CD4-positive, alpha-beta T cell treated with Interleukin-17A for 4 hours (primary cell): ENCODE results near the gene PKIG.

Experiments
- DNase-seq: peaks from one replicate; pipeline ENCODE4 v3.0.0-alpha.2; 2020; ENCODE audit warnings: mixed read lengths

Gene PKIG

DNA sequence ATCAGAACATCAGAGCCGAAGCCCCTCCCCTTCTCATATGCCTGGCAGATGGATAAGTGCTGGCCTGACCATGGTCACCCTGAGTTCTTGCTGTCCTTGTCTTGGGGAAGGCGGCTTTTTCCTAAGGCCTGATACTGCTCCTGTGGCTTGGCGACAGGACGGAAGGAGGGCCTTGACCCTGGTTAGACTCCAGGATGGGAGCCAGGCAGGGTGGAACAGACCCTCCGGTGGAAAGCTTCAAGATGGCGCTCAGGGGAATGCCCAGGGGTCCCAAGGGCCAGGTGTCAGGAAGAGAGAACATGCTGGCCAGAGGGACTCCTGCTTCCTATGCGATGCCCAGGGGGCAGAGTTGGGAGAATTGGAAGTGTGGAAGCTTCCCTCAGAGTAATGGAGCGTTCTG is 39.6 kb downstream of the PKIG start:
- no peak for DNase-seq

DNA sequence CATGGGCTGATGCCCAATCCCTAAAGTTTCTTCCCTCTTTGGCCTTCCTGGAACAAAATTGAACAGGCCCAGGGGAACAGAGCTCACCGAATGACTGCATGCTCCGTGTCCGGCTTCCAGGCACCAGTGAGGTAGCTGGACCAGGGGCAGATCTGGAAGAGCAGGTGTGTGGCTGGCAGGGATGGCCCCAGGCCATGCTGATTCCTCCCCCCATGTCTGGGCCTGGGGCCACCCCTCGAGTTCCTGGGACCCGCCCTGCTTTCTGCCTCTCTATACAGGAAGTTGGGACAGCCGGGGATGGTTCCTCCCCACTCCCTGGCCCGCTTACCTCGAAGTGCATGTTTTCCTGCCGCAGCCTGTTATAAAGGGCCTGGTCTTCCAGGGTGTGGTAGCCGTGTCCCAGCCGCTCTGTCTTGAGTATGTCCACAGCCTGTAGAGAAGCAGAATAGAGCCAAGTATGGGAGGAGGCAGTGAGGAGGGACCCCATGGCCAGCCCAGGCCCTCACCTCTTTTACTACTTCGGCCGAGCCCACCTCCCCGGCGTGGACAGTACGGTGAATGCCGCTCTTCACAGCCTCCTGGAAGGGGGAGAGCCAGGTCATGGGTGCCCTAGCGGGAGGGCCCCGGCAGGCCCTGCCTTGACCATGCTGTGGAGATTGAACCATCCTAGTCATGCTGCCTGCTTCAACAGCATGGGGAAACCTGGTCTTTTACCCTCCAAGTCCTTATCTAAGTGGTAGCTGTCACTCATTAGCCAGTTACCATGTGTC is 40.3 kb downstream of the PKIG start:
- DNase-seq, result no peak

DNA sequence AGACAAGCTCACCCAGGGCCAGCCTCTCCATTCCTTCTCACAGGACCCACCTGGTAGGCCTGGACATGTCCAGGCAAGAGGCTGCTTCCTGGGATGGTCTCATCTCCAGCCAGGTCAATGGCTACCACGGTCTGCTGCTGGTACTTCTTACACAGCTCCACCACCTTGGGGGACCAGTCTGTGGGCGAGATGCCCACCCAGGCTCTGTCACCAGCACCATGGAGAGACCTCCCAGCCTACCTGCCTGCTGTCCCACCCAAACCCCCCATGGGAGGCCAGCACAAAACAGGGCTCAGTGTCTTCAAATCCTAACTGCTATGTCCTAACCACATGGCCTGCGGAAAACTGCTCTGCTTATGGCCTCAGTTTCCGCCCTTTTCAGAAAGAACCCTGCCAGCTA is 41.8 kb downstream of the PKIG start:
- no peak for DNase-seq

DNA sequence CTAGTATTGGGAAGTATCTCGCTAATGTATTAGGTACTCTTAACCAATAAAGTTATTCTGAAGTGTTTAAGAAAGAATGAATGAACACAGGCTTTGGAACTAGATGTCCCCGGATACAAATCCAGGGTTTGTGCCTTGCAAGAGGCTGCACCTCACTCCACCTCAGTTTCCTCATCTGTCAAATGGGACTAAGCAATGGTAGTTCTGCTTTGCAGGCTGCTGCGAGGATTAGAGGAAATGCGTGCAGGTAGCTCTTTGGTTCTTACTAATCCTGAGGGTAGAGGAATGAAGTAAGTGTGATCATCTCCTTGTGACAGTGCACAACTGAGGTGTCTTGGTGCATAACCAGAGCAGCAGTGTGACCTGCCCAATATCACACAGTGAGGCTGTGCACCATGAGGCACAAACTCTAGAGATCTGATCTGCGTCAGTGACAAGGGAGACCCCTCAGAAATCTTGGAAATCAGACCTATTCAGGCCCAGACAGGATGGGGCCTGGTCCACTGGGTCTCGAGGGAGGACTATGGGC is 42.4 kb downstream of the PKIG start:
- DNase-seq, result no peak

DNA sequence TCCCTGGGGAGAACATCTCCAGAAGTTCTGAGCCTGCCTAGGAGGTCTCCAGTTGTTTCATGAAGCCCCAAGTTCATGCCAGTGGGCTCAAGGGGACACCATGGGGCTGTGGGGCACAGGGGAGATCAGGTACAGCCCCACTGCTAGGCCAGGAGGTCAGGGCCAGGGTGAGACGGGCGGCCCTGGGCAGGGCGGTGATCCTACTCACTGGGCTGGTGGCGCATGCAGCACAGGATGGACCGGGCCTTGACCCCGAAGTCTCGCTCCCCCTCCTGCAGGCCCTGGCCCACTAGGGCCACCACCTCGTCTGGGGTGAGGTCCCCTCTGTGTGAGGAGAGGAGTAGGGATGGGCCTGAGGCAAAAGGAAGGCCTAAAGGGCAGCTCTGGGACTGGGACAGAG is 43.0 kb downstream of the PKIG start:
- no peak for DNase-seq

DNA sequence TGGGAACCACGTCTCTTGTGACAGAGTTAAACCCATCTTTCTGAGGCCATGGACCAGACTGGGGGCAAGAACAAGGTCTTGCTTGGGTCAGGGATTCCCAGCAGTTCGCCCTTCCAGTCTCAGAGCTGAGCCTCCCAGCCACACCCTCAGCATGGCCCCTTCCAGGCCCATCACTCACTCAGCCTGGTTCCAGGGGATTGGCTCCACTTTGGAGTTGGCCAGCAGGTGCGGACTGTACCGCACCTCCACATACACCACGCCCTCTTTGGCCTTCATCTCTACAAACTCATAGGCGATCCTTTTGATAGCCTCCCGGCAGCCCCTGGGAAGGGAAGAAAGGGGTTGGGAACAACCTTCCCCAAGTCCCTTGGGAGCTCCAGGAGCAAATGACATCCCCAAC is 43.9 kb downstream of the PKIG start:
- DNase-seq, result no peak

DNA sequence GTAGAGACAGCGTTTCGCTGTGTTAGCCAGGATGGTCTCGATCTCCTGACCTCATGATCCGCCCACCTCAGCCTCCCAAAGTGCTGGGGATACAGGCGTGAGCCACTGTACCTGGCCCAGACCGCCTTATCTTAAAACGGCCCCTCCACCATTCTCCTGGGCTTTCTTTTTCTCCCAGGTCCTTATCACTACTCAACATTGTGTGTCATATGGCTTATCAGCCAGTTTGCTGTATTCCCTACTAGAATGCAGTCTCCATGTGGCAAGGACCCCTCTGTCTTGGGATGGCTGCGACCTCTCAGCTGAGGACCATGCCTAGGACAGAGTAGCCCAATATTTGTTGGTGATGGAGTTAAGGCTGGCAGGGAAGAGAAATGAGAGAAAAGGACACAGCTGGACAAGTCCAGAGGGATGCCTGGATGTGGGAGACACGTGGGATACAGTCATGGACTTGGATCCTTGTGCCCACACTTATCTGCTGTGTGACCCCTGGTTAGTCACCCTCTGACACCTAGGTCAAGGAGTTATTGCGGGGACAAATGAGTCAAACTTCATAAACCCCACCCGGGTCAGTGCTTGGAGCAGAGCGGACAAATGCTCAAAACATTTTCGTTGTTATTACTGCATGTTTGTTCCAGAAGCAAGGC is 45.1 kb downstream of the PKIG start:
- no peak for DNase-seq

DNA sequence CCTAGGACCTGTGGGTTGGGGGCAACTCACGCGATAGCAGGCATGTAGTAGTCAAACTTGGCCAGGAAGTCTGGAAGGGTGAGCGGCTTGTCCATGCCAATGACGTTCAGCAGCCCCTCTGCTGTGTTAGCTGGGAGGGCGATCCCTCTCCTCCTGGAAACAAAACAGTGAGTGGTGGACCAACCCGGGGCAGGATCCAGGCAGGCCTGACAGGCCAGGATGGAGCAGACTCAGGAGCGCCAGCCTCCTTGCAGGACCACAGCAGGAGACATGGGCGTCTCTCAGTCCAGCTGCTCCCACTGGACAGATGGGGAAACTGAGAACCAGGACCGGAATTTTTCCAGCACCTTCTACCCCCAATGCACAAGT is 46.6 kb downstream of the PKIG start:
- DNase-seq, result no peak

DNA sequence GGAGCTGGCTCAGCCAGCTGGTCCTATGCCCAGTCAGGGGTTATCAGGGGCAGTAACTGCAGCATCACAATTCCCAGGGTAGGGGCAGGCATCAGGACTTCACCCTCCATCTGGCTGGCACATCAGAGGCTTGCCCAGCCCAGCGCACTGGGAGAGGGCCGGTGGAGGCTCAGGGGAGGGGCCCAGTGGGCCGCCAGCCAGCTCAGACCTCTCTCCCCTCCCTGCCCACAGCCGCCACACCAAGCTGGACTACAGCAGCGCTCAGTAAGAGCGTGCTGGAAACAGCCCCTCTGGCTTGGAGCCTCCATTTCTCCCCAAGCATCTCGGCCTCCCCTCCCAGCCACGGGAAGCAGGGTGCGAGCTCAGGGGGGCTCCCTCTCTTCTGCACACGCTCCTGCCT is 47.2 kb downstream of the PKIG start:
- no peak for DNase-seq

DNA sequence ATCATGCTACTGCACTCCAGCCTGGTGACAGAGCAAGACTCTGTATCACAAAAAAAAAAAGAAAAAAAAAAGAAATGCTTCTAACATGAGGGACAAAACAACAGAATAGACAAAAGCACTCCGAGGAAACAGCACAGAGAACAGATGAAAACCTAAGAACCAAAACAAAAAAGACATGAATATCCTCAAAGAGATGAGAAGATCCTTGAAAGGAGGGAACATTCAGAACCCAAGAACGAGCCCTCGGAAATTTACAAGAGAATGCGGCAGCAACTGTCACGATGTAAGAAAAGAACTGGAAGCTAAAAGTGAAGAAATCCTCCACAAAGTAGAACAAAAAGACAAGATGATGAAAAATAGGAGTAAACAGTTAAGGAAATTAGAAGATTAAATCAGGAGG is 47.9 kb downstream of the PKIG start:
- DNase-seq, result no peak

DNA sequence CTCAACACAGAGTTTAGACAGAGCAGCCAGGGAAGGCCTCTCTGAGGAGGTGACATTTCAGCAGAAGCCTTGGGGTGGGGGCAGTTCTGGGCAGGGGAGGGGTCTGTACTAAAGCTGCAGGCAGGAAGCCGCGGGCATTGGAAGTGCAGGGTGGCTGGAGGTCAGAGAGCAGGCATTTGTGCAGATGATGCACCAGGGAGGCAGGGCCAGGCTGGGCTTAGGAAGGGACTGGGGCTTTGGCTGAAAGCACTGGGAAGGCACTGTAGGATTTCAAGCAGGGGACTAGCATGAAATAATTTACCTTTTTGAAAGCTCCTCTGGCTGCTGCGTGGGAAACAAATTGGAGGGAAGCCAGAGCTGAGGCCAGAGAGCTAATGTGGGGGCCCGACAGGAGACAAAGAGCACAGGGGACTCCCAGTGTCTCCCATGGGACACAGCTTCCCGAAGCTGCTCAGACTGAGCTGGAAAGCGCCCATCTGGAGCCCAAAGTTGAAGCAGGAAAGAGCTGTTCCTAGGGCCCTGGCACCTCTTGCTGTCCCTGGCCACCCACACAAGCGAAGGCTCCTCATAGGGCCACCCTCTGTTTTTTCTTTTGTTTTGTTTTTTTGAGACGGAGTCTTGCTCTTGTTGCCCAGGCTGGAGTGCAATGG is 49.8 kb downstream of the PKIG start:
- DNase-seq, result no peak

DNA sequence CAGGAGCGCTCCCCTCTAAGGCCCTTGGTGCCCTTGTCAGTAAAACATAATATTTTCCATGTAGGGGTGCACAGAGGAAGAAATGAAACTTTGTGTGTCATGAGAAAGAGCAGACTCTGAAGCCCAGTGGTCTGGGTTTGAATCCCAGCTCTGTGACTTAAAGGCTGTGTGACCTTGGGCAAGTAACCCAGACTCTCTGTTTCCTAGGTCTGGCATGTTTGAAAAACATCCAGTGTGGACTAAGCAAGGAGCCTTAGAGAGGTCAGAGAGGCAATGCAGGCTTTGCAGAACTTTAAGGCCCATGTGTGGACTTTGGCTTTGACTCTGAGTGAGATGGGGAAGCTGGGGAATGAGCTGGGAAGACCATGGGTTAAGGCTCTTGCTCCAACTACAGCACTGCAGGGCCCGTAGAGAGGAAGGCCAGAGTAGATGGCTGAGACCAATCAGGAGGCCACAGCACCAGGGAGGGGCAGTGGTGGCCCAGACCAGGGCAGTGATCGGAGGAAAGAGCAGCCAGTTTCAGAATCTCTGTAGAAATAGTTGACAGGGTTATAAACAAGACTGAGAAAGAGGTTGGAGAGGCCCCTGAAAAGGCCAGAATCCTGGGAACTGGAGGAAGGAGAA is 50.9 kb downstream of the PKIG start:
- no peak for DNase-seq

DNA sequence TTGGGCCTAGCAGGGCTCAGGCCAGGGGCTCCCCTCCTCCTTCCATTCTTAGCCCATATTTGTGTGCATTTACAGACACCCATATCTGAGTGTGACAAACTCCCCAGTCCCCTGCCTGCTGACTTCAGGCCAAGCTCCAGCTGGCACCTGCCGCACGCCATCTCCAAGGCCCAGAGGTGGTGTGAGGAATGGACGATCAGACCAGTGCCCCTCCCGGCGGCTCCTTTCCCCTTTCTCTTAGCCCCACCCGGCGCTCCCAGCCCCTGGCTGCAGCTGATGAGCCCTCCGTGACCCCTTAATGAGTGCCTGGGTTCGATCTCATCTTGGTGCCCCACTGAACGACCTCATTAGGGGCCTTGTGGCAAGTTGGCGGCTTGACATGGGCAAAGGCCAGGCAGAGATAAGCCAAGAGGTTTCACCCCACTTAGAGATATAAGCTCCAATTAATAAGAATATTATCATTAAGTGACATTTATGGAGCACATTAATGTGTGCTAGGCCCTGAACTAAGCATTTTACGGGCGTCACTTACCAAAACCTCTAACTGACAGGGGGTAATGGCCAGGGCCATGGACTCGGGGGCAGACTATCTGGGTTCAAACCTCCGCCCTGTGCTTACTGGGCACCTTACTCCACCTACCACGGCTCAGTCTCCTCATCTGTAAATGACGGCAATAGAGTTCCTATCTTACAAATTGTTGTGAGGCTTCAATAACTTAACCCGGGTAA is 51.7 kb downstream of the PKIG start:
- no peak for DNase-seq

DNA sequence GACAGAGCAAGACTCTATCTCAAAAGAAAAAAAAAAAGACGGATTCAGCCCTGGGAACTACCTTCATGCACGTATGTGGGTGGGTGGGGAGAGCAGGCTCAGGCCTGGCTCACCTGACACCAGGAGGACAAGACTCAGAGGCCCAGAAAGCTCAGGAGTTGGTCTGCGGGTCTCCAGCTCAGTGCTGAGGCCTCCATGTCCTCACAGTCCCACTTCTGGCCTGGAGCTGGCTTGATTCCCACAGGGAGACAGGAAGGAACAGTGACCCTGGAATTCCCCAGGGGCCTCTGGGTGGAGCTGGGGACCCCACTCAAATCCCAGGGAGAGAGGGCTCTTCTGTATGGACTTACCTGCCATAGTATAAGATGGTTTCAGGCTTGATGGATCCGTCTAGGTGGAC is 53.5 kb downstream of the PKIG start:
- DNase-seq, result no peak

DNA sequence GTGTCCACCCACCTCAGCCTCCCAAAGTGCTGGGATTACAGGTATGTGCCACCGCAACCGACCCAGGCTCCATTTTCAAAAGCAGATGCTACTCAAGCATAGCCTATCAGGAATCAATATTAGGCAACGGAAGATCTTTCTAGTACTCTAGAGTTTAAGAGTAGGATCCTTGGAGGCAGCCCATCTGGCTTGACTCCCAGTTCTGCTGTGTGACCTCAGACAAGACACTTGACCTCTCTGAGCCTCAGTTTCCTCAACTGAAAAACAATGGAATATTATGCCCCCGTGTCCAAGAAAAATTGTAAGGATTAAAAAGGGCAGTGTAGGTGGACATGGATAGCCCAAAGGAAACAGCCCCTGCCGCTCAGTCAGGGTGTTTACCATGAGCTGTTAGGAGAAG is 54.7 kb downstream of the PKIG start:
- no peak for DNase-seq

DNA sequence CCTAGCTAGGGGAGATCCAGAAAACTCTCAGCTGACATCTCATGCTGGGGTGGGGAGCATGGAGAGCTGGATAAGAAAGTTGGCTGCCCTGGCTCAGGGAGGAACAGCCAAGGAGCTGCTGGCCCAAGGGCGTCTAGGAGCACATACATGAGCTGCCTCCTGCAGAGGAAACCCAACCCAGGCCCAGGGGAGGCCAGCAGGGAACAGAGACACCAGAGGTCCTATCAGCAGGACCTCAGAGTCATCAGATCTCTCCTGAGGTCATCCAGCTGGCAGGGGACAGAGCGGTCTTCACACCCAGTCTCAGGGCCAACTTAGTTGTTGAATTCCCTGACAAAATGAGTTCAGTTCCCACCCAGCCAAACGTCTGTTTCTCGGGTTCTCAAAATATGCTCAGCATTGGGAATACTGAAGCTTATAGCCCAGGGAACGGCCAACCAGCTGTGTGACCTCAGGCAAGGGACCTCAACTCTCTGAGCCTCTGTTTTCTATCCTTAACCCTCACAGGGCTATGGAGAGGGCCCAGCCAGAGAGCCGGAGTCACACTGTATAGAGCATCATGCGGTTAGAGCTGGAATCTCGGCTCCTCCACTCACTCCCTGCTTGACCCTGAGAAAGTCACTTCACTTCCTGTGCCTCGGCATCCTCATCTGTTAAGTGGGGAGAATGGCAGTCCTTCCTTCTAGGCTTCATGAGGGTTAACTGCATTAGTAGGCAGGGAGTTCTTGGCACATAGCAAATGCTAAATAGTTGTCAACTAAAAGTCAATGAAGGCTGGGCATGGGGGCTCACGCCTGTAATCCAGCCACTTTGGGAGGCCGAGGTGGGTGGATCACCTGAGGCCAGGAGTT is 55.4 kb downstream of the PKIG start:
- no peak for DNase-seq

DNA sequence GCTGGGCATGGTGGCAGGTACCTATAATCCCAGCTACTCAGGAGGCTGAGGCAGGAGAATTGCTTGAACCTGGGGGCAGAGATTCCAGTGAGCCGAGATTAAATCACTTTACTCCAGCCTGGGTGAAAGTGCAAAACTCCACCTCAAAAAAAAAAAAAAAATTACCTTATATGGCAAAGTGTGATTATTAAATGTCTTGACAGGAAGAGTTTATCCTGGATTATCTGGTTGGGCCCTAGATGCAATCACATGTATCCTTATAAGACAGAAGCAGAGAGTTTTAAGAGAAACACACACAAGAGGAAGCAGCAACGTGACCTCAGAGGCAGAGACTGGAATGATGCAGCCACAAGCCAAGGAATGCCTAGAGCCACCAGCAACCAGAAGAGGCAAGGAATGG is 58.1 kb downstream of the PKIG start:
- DNase-seq, result no peak

DNA sequence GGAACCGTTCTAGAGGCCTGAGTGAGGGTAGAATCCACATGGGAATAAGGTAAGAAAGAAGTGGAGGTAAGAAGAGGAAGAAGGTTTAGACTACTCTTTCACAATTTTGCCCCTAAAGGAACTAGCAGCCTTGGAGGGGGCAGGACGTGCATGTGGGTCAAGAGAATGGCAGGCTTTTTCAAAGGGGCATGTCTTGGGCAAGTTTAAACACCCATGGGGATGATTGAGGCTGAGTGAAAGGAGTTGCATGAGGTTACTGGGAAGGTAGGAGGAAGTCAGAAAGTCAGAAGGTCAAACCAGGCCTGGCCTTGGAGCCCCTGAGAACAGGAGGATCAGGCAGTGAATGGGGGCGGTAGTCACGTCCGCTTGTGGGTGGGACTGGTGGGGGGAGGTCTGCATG is 58.9 kb downstream of the PKIG start:
- no peak for DNase-seq

DNA sequence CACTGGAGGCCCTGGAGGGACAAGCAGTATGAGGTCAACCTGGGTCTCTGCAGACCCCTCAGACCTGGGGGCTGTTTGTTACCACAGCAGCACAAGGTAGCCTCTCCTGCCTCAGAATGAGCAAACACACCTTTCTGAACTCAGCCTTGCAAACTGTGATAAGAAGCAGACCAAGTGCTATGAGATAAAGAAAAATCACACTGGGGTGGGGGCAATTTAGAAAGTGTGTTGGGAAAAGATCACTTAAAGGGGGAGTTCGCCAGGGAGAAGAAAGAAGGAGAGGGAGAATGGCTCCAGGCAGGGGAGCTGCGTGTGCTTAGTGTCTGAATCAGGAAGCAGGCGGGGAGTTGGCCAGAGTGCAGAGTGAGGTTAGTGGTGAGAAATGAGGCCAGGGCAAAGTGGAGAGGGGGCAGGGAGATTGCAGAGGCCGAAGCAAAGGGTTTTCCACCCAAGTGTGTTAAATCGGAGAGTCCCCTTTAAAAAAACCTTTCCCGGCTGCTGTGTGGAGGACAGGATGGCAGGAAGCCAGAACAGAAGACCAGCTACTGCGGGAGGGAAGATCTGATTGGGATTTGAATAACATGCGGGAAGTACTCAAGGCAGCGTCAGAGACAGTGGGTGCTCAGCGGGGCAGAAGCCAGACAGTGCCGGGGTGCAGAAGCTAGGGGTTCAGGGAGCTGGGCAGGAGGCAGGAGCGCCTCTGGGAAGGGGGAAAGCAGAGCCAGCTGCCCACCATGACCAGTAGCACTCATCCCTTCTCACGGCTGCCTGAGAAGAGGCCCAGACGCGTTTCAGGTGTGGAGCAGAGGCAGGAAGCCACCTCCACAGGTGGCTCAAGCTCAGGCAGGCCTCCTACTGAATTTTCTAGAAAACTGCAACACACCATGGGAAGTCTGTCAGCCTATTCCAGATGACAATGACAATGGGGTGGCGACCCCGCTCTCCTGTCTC is 60.1 kb downstream of the PKIG start:
- peak; percentile 52 for DNase-seq

DNA sequence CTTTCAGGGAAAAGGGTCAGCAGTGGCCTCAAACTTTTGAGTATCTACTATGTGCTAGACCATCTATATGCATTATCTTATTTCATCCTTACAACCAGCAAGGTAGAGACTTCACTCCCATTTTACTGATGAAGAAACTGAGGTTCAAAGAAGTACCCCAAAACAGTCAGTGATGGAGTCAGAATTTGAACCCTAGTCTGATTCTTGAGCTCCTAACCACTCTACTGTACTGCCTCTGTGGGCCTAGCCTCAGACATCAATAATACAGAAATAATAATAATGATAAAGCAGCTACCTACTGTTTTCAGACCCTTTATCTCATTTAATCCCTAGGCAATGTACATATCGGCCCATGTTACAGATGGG is 60.8 kb downstream of the PKIG start:
- DNase-seq, result no peak
